GM21528 (cell line): Measurements from ENCODE around the gene DAO.
"Not testable (repeated sequence)": the region's sequence is repeated elsewhere in the genome, so short reads cannot be mapped to it uniquely, and the experiment has no call there.

ENCODE experiments used
- ATAC-seq: cut with Tn5 transposase; IDR thresholded peaks from one replicate; pipeline ENCODE4 v1.9.1; 2021; ENCODE audit warnings: mild to moderate bottlenecking, moderate library complexity; ENCODE audit not compliant: unreplicated experiment, low FRiP score

The DAO gene

DNA sequence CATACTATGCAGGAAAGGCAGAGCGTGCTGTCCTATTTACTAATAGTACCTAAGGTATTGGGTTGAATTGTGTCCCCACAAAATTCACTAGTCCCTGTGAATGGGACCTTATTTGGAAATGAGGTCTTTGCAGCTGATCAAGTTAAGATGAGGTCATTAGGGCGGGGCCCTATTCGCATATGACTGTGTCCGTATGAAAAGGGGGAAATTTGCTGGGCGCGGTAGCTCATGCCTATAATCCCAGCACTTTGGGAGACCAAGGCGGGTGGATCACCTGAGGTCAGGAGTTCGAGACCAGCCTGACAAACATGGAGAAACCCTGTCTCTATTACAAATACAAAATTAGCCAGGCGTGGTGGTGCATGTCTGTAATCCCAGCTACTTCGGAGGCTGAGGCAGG lies 13.8 kb upstream of the DAO start:
- not testable (repeated sequence) for ATAC-seq

GRCh38 chr12:108868781-108869180 lies 11.1 kb upstream of the DAO start:
- no peak for ATAC-seq

DNA sequence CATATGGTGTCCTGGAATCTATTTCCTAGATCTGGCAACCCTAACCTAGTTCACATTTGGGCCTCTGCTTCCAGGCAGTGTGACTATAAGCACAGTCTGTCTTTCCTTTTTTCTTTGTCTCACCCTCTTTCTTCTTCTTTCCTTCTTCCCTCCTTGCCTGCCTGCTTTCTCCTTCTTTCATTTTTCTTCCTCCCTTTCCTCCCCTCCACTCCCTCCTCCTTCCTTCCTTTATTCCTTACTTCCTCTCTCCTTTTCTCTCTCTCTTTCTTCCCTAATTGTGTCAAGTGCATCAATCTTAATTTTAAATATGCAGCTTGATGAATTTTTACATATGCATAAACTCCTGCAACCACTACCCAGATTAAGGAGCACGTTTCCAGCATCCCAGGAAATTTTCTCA lies 4.6 kb upstream of the DAO start:
- ATAC-seq, result no peak

- ATAC-seq, result no peak
Measured at GRCh38 chr12:108875682-108876361, 4.1 kb upstream of the DAO start.

DNA sequence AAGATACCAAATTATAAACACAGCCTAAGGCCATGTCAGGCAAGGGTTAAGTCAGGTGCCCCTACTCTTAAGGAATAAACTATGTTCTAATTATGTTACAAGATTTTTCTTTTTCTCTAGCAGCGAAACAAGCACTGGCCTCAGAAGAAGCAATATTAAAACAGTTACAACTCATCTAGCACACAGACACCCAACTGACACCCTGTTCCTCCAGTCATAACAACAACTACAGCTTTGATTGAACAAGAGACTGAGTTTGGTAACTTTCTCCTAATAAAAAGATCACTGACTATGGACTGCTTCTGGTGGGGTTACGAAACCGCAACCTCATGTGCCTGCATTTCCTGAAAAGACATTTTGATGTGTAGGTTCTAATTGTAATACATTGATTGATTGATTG lies 3.3 kb upstream of the DAO start:
- no peak for ATAC-seq

- no peak for ATAC-seq
Measured at GRCh38 chr12:108881953-108882352, 2.1 kb downstream of the DAO start.

DNA sequence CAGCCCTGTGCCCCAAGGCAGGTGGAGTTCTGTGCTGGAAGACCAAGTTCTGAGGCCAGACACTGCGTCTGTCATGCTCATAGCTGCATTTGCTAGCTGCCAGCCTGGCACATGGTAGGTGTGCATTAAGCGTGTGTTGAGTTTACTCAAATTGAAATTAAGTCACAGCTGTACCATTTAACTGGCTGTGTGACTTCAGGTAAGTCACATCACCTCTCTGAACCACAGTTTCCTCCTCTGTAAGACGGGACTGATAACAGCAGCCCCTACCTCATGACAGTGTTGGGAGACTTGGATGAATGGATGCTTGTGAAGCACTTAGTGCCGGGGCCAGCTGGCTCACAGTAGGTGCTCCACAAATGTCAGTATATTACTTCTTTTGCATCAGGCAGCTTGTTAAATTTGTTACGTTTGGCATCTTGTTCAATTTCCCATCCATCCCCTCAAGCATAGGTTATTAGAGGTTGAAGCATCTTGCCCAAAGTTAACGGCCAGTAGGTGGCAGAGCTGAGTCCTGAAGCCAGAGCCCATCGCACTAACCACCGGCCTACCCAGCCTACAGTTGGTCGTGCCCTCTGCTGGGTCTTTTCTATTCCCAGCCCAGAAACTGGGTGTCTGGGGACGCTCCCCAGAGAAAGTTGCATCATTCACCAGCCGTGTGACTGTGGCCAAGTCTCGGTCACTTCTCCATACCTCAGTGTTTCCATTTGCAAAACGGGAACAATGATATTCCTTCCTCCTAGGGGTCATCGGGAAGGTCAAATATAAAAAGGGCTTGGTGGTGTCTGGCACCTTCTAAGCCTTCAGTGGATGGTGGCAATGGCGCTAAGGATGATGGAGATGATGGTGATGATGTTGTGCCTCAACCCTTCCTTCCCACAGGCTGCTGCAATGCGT lies 4.5 kb downstream of the DAO start:
- ATAC-seq, result no peak

- no peak for ATAC-seq
Measured at GRCh38 chr12:108886873-108887629, 7.2 kb downstream of the DAO start.

GRCh38 chr12:108888031-108888430 lies 8.1 kb downstream of the DAO start:
- no peak for ATAC-seq

GRCh38 chr12:108890208-108890607 lies 10.3 kb downstream of the DAO start:
- no peak for ATAC-seq

- ATAC-seq, result no peak
Measured at GRCh38 chr12:108895220-108895802, 15.4 kb downstream of the DAO start.

DNA sequence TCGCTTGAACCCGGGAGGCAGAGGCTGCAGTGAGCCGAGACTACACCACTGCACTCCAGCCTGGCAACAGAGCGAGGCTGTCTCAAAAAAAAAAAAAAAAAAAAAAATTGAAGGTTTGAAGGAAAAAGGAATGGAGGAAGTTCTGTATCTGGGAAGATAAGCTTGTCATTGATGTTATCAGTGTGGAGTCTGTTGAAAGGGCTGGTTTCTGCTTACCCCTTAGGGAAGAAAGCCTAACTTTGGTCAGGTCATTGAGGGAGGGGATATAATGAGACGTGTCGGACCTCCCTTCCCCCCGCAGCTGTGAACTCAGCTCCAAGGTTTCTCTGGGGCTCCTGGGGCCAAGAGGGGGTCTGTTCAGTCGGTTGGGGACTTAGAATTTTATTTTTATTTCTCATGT lies 16.4 kb downstream of the DAO start:
- no peak for ATAC-seq

DNA sequence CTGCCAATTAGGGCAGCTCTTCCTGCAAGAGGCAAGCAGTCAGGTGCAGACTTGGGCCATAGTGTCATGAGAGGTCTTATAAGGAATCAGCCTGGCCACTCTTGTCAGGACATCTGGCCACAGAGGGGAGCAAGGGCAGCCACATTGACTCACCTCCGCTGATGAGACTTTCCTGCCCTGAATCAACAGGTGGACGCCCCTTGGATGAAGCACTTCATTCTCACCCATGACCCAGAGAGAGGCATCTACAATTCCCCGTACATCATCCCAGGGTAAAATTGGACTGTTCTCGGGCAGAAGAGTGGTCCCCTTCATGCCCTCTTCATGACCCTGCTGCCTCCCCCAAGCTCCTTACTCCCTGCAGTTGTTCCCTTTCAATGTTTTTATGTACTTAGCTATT lies 16.9 kb downstream of the DAO start:
- ATAC-seq, result no peak

- ATAC-seq, result no peak
Measured at GRCh38 chr12:108899145-108899544, 19.3 kb downstream of the DAO start.

DNA sequence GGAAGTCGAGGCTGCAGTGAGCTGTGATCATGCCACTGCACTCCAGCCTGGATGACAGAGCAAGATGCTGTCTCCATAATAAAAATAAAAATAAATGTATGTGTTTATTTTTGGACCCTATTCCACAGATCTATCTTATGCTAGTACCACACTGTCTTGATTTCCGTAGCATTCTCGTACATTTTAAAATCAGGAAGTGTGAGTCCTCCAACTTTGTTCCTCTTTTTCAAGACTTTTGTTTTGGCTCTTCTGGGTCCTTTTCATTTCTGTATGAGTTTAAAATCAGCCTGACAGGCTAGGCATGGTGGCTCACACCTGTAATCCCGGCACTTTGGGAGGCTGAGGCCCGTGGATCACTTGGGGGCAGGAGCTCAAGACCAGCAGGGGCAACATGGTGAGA lies 25.8 kb downstream of the DAO start:
- no peak for ATAC-seq

DNA sequence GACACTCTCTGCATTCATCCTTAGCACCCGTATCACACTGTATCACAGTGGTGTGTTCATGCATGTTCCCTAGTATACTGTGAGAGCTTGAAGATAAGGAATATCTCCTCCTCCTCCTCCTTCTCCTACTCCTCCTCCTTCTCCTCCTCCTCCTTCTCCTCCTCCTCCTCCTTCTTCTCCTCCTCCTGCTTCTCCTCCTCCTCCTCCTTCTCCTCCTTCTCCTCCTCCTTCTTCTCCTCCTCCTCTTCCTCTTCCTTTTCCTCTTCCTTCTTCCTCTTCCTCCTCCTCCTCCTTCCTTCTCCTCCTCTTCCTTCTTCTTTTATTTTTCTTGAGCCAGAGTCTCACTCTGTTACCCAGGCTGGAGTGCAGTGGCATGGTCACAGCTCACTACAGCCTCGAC lies 27.1 kb downstream of the DAO start:
- ATAC-seq, result no peak

DNA sequence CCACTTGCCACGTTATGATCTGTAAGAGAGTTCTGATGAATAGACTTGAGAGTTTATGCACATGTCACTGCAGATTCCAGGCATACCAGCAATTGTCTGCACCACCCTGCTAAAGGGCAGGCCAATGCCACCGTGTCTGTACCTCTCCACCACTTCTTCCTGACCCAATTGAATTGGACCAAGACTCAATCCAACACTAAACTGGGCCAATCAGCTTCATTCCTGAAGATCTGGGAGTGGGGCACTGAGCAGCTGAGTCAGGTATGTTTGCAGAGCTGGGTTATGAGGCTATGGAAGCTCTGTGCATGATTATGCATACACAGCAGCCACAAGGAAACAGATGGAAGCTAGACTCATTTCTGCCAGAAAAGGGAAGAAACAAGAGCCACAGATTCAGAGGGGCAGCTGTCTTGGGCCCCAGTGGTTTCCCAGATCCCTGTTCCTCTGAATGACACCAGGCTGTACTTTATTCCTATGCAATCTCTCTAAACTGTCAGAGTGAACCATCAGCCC lies 28.0 kb downstream of the DAO start:
- no peak for ATAC-seq

GRCh38 chr12:108910336-108910735 lies 30.4 kb downstream of the DAO start:
- no peak for ATAC-seq

- no peak for ATAC-seq
Measured at GRCh38 chr12:108911915-108912314, 32.0 kb downstream of the DAO start.

DNA sequence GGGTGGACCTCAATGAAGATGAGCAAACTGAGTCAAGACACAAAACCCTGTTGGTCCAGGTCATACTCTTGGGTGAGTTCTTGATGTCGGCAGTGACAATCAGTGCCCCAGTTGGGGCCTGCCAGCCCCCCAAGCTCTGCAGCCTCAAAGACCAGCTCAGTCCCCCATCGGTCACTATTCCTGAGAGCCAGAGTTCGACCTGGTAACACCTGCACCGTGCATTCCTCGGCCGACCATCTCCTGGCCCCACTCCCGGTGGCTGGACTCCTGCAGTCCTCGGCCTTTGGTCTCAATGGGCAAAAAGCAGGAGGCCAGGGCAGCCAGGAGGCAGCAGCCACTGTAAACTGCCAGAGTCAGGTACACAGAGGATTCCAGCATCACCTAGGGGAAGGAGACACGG lies 32.5 kb downstream of the DAO start:
- ATAC-seq, result no peak

DNA sequence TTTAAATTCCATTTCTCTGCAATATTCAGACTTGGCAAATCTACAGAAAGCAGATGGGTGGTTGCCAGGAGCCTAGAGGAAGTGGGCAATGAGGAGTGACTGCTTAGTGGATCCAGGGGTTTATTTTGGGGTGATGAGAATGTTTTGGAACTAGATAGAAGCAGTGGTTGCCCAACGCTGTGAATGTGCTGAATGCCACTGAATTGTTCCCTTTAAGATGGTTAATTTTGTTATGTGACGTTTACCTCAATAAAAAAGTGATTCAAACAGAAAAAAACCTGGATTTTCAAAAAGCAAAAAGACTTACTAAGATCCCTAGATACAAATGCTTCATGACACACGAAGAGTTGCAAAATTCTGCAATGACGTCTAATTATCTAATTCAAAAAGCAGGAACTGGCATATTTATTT lies 34.2 kb downstream of the DAO start:
- no peak for ATAC-seq
